GM19452 (cell line): ENCODE data around the gene CRLF1.

Source experiments
- ATAC-seq: cut with Tn5 transposase; IDR thresholded peaks from one replicate; pipeline ENCODE4 v1.9.1; 2021; ENCODE audit not compliant: unreplicated experiment

The CRLF1 gene, protein sequence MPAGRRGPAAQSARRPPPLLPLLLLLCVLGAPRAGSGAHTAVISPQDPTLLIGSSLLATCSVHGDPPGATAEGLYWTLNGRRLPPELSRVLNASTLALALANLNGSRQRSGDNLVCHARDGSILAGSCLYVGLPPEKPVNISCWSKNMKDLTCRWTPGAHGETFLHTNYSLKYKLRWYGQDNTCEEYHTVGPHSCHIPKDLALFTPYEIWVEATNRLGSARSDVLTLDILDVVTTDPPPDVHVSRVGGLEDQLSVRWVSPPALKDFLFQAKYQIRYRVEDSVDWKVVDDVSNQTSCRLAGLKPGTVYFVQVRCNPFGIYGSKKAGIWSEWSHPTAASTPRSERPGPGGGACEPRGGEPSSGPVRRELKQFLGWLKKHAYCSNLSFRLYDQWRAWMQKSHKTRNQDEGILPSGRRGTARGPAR

DNA sequence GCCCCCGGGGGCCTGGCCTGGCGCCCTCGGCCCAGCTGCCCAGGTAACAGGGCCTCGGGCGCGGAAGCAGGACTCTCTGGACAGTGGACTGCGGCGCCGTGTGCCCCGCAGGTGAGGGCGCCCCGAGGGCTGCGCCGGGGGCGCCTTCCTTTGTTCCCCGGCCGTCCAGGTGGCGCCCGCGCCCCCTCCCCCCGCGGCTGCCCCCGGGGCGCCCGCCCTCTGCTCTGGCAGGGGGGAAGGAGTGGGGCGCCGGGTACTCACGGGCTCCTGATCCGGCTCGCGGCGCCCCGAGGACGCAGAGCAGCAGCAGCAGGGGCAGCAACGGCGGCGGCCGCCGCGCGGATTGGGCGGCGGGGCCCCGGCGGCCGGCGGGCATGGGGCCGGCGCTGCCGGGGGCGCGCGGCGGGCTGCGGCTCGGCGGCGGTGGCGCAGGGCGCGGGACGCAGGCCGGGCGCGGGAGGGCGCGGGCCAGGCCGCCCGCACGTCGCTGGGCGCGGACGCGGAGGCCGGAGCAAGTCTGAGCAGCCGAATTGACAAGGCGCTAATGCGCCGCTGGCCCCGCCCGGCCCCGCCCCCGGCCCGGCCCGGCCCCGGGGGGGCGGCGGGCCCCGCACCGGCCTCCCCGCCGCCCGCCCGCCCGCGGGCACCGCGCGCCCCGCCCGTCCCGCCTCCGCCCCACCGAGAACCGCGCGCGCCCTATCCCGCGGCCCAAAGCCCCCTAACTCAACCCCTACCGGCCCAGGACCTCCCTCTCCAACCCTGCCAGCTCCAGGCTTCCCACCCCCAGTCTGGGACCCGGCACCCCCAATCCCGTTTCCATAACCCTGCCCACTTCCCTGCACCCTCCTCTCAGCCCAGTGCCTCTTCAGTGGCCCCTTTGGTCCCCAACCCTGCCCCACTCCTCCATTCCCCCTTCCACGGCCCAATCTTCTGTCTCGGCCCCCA, at the start of gene CRLF1:
Gene CRLF1 (minus strand): TSS at position 519 of the 945 bp plus-strand sequence. CDS start 143 bp downstream, at position 376.
- ATAC-seq = no peak

DNA sequence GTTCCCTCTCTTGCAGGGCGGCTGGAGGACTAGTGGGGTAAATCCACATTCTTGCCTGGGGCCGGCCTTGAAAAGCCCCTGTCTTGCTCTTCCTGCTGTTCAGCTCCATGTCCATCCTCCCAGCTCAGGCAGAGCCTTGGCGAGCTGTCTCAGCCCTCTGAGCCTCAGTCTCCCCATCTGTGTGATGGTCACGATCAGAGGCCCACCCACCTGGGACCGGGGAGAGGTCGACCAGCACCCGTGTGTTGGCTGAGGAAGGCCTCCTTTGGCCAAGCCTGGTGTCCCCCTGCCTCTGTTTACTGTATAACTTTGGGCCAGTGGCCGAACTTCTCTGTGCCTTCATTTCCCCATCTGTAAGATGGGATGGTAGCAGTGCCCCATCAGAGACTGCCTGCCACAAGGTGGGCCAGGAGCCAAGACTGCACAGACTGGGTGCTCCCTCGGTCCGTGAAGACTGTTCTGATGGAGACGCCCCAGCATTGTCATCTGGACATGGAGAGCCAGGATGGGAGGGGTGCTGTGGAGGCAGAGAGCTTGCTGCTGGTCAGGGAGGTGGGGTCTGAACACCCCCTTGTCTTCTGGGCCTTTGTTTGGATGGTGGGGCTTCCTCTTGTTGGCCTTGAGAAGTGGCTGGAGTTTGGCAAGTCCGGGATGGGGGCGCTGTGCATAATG, 48.7 kb upstream of the CRLF1 start:
- ATAC-seq = no peak

DNA sequence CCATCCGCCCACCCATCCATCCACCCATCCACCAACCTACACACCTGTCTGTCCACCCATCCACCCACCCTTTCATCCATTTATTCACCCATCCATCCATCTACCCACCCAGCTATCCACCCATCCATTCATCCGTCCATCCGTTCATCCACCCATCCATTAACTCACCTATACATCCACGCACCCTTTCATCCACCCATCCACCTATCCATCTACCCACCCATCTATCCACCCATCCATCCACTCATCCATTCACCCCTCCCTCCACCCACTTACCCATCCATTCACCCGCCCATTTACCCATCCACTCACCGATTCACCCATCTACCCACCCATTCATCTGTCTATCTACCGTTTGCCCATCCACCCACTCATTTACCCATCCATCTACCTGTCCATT, 47.9 kb upstream of the CRLF1 start:
- no peak for ATAC-seq

DNA sequence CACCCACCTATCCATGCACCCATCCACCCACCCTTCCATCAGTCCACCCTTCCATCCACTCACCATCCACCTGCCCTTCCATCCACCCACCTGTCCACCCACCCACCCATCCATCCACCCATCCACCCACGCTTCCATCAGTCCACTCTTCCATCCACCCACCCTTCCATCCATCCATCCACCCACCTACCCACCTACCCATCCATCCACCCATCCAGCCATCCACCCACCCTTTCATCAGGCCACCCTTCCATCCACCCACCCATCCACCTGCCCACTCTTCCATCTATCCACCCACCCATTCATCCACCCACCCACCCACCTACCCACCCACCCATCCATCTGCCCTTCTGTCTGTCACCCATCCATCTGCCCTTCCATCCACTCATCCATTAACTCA, 47.3 kb upstream of the CRLF1 start:
- no peak for ATAC-seq

DNA sequence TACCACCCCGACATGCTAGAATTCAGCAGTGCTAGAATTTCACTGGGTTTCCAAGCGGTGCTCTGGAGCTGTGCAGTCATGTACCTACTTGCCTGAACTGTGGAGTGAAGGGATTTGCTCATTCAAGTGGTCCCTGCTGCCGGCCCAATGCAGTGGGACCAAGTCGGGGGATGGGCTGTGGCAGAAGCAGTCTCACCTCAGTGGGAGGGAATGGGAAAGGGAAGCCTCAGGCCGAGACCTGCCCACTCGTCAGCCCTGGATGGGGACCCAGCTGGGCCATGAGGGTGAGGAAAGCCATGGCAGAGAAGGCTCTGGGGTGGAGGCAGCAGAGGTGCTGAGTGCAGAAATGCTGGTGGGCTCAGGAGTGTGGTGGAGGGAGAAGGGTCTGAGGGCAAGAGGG, 45.1 kb upstream of the CRLF1 start:
- ATAC-seq = no peak

DNA sequence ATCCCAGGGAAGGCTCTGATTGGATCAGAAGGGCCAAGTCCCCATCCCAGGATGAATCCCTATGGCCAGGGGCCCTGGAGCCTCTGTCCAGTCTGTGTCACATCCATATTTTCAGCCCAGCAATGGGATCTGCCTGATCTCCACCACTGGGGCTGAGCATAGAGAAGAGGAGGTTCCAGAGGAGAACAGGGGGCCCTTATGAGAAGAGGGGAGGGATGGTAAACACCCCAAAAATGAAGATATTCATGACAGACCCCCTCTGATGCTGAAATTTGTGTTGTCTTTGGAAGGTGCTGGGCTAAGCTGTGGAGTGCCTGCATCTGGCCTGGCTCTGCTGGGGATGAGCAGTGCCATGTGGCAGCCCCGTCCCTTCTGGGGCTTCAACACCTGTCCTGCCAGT, 44.7 kb upstream of the CRLF1 start:
- ATAC-seq = no peak

DNA sequence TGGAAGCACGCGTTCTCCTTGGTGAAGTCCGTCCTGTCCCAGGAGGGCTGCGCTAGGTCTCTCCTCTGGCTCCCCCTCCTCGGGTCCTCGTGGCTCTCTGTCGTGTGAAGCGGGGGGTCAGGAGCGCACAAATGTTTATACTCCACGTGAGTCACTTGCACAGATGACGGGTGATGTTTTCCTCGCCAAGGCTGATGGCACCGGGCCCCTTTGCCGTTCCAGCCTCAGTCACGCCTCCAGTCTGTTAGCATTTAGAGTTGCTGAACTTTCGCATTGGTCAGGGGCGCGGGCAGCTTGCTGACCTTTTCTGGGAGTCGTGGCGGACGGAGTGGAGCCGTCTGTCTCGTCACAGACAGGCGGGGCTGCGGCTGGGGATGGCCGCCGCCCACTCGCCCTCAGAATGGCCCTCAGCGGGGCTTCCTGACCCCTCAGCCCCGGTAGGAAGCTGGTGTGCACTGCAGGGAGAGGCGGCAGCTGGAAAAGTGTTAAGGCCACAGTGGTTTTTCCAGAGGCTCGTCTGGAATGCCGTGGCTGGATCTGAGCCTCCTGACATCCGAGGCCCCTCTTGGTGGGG, 44.0 kb upstream of the CRLF1 start:
- no peak for ATAC-seq

DNA sequence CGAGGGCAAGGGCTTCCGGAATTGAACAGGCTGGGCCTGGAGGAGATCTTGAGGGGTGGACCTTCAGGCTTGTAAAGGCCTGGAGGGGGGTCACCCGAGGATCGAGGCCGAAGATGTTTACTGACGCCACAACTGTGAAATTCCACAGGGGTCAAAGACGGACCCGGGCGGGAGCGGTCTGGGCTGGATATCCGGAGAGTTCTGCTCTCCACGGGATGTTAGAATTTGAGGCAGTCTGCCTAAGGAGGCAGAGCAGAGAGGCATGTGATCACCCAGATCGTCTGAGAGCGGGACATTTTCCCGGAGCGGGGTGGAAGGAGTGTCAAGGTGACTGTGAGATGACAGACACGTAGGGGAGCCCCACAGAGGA, 43.4 kb upstream of the CRLF1 start:
- ATAC-seq = no peak

DNA sequence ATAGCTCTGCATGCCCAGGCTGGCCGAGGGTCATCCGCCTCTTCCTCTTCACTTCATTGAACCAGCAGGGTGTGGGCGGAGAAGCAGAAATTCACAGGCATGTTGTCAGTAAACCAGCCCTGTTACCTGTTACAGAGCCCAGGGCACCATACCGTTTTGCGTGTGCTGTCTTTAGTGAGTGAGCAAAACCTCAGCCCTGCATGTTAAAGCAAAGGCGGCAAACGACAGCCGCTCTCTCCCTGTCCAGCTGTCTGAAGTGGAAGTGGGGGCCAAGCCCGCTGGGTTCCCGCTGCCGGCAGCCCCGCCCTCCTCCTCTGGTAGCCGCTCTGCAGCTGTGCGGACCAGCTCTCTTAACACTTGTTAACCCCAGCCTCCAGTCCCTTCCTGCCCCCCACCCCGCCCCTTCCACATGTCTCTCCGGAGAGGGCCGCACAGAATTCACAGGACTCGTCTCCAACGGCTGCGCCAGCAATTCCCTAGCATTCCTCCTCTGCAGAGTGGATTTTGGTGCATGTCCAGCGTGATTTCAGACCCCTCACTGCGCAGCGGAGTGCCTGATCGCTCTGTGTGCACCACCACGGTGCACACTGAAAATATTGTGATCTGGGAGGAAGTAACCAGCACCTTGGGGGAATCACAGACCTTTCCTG, 42.9 kb upstream of the CRLF1 start:
- no peak for ATAC-seq

DNA sequence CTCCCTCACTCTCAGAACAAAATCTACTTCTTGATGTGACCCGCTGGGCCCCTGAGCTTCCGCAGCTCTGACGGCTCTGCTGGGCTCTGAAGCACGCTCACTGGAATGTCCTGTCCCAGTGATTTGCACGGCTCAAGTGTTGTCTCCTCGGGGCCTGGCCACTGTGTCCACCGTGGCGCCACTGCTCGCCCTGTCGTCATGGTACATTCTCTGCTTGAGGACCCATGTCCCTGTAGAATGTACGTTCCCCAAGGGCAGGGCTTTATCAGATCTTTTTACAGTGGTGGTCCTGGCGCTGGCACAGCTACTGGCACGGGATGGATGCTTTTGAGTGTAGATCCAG, 42.3 kb upstream of the CRLF1 start:
- ATAC-seq = no peak

DNA sequence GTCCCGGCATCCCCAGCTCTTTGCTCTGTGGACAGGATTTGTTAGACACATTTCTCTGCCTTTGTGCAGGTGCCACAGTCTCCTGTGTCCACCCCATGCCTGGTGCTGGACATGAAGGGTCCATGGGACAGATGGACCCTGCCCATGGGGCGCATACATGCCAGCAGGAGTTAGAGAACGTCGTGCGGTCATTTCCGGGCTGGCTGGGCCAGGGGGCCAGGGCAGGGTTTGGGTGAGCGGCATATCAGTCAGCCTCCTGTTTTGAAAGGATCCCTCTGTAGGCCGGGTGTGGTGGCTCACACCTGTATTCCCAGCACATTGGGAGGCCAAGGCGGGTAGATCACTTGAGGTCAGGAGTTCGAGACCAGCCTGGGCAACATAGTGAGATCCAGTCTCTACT, 41.2 kb upstream of the CRLF1 start:
- ATAC-seq = no peak

DNA sequence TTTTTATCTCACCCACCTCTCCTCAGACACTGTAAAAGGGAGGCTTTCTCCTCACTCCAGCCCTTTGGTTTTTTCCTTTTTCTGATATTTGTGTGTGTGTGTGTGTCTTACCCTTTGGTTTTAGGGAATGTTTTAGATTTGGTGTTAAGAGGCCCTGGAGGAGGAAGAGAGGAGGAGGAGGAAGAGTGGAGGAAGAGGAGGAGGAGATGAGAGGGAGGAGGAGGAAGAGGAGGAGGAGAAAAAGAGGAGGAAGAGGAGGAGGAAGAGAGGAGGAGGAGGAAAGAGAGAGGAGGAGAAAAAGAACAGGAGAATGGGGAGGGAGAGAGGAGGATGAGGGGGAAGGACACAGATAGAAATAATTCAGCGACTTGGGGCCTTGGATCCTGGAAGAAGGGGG, 40.8 kb upstream of the CRLF1 start:
- no peak for ATAC-seq

DNA sequence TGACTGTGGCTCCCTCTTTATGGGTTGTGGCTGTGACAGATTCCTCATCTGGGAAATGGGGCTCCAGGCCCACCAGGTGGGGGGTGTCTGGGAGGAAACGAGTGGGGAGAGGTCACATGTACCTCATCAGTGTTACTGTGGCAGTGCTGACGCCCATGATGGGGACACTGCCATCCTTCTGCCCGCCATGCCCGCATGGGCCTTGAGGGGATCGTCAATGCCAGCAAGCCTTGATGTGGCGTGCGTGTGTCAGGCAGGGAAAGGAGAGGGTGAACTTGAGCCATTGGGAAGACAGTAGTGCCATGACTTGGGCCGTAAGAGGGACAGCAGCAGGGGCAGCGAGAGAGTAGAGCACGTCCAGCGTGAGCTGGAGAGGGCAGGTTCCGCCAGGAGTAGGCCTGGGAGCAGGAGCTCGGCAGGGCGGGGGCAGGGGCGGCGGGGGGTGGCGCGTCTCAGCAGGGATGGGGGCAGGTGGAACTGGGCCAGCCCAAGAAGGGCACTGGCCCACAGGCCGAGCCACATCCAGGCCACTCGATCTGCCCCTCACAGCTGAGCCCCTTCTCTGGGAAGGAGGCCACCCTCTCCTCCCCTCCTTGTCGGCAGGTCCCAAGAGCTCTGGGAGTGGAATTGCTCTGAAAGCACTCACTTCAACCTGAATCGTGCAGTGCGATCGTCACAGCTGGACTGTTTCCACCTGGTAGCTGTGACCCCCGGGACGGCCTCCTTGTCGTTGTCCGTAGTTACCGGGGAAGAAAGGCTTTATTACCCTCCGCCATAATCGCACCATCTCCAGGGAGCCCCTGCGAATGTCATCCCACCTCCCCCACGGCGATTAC, 40.2 kb upstream of the CRLF1 start:
- no peak for ATAC-seq

DNA sequence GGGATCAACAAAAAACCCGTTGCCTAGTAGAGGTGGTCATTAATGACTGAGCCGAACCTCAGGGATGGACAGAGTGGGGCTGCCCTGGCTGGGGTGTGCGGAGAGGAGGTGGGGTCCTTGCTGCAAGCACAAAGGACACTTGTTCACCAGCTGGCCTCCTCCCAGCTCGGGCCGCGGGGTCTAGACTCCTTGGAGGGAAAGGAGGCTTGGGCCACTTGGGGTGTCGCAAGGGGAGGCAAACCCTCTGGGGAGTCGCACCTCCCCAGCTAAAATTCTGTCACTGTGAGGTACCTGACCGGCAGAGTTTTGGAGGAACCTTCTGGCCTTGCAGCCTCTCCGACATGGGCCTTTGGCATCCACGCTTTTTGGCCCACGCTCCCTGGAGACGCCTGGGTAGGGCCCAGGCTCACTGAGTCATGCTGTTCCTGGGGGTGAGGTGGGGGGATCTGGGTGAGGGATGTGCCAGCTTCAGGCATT, 38.5 kb upstream of the CRLF1 start:
- ATAC-seq = no peak

DNA sequence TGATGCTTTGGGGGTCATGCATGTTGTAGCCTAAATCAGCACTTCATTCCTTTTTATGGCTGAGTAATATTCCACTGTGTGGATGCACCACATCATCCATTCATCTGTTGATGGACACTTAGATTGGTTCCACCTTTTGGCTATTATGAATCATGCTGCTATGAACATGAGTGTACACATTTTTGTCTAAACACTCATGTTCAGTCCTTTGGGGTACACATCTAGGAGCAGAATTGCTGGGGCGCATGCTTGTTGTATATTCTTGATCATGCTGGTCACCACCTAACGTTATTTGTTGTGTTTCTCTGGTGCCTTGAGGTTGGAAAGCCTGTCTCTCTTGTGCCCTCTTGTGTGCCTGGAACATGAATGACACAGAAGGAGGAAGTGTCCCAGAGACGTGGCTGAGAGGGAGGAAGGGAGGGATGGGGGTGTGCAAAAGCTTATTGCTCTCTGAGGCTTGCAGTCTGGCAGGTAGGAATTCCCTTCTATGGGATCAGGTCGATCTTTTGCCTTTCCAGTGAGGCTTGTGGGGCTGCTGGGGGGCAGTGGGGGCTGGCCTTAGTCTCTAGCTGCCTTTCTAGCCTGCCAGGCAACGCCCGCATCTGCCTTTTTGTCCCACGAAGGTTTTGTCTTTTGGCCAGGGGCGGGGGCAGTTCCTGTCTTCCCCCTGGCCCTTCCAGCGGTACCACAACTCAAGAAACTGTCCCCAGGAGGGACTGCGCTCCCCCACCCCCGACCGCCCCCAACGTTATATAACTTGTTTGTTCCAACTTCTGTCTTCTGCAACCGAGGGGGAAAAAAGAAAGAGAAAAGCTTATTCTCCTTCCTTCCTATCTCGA, 37.8 kb upstream of the CRLF1 start:
- no peak for ATAC-seq

DNA sequence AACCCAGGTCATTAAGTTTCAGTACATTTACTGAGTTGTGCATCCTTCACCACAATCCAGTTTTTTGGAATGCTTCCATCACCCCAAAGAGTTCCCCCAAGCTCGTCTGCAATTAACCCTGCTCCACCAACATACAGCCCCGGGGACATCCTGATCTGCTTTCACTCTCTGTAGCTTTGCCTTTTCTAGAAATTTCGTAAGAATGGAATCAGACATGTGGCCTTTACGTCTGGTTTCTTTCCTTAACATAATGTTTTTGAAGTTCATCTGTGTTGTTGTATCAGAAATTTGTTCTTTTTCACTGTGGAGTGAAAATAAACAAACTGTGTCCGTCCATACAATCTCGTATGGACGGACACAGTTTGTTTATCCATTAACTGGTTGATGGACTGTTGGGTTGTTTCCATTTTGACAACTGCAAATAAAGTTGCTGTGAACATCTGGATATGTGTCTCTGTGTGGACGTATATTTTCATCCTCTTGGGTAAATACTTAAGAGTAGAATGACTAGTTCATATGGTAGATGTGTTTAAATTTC, 33.2 kb upstream of the CRLF1 start:
- no peak for ATAC-seq

DNA sequence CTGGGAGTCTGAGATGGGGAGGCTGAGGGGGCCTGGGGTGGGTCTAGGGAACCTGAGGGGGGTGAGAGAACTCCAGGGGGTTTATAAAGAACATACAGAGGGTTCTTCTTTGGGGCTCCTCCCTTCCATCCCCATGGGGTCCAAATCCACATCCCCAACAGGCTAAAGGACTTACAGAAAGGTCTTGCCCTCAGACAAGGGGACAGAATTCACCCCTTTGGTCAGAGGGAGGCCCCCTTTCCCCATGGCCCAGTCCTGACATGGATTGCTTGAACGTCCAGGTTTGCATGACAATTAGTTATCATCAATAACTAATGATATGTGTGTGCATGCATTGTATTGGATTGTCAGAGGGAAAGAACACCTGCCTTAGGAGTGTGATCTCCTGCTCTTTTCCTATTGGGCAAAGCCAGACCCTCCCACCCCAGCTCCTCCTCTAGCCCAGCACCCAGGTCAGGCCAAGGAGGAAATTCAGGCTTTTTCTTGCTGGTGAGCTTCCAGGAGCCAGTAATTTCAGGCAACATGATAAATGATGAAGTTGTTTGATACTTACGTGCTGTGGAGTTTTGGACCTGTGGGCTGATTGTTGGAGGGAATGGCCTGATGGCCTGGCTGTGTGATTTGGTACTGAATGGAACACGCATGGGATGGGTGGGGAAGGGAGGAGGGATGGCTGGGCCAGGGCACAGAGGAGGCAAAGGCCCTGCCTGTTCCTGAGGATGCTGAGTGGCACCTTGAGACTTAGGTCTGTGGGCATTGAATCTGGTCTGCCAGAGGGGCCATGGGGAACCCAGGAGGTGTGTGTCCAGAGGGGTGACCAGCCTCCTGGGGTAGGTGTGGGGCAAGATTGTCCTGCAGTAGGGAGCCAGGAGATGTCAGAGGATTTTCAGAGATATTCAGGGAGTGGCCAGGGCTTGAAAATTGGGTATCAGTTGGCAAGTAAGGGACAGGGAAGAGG, 31.4 kb upstream of the CRLF1 start:
- no peak for ATAC-seq
